Measurements from ENCODE around the gene CYFIP2.

Gene CYFIP2

GRCh38 chr5:157259699-157260098, 6.2 kb upstream of the CYFIP2 start:
- Histone ChIP-seq H3K36me3 (ENCODE audit: control insufficient read depth, insufficient read depth, low read length) (no peaks in the 10 kb centered on the region), H3K4me1 (ENCODE audit: control insufficient read depth, insufficient read depth, low read length) (0 out of 2 replicates have a peak, but pooled peaks cover 2% of the 10 kb centered on the region), H3K27ac (ENCODE audit: low read length) (no peak overlapping the region), H3K27me3 (ENCODE audit: control insufficient read depth, insufficient read depth, low read length) (no peaks in the 10 kb centered on the region), H3K4me3 (ENCODE audit: low read length) (no peak overlapping the region), H3K9me3 (ENCODE audit: control insufficient read depth, insufficient read depth, low read length) (no peaks in the 10 kb centered on the region)
- WGBS (ENCODE audit: insufficient coverage, insufficient read length) = no CpG with 5 or more reads among the region's 4 CpGs
- no peak for DNase-seq (ENCODE audit: low read depth, low spot score)

- WGBS (ENCODE audit: insufficient coverage, insufficient read length) = no CpG with 5 or more reads among the region's 7 CpGs
- no peak for DNase-seq (ENCODE audit: low read depth, low spot score)
- H3K4me3 ChIP-seq (ENCODE audit: low read length) = no peak overlapping the region
- H3K27ac ChIP-seq (ENCODE audit: low read length) = no peak overlapping the region
- no peaks in the 10 kb centered on the region for H3K27me3 ChIP-seq (ENCODE audit: control insufficient read depth, insufficient read depth, low read length)
- no peaks in the 10 kb centered on the region for H3K9me3 ChIP-seq (ENCODE audit: control insufficient read depth, insufficient read depth, low read length)
- H3K4me1 ChIP-seq (ENCODE audit: control insufficient read depth, insufficient read depth, low read length) = peaks cover 8% of the 10 kb centered on the region
- H3K36me3 ChIP-seq (ENCODE audit: control insufficient read depth, insufficient read depth, low read length) = no peaks in the 10 kb centered on the region
Measured at GRCh38 chr5:157263496-157264090, 2.3 kb upstream of the CYFIP2 start.

GRCh38 chr5:157266286-157267007, 524 bp downstream of the CYFIP2 start:
- DNase-seq (ENCODE audit: low read depth, low spot score) = no peak
- Histone ChIP-seq H3K4me1 (ENCODE audit: control insufficient read depth, insufficient read depth, low read length) (peaks cover 11% of the 10 kb centered on the region), H3K27me3 (ENCODE audit: control insufficient read depth, insufficient read depth, low read length) (no peaks in the 10 kb centered on the region), H3K9me3 (ENCODE audit: control insufficient read depth, insufficient read depth, low read length) (no peaks in the 10 kb centered on the region), H3K36me3 (ENCODE audit: control insufficient read depth, insufficient read depth, low read length) (no peaks in the 10 kb centered on the region), H3K4me3 (ENCODE audit: low read length) (peak overlapping the region; percentile 79), H3K27ac (ENCODE audit: low read length) (no peak overlapping the region)
- WGBS (ENCODE audit: insufficient coverage, insufficient read length) = no CpG with 5 or more reads among the region's 62 CpGs

- Histone ChIP-seq H3K4me1 (ENCODE audit: control insufficient read depth, insufficient read depth, low read length) (peaks cover 11% of the 10 kb centered on the region), H3K4me3 (ENCODE audit: low read length) (peak overlapping the region; percentile 79; the same call in 1 of the 2 replicates), H3K9me3 (ENCODE audit: control insufficient read depth, insufficient read depth, low read length) (no peaks in the 10 kb centered on the region), H3K27me3 (ENCODE audit: control insufficient read depth, insufficient read depth, low read length) (no peaks in the 10 kb centered on the region), H3K36me3 (ENCODE audit: control insufficient read depth, insufficient read depth, low read length) (no peaks in the 10 kb centered on the region), H3K27ac (ENCODE audit: low read length) (no peak overlapping the region)
- no CpG with 5 or more reads among the region's 3 CpGs for WGBS (ENCODE audit: insufficient coverage, insufficient read length)
- DNase-seq (ENCODE audit: low read depth, low spot score) = no peak
Measured at GRCh38 chr5:157267025-157267424, 1.1 kb downstream of the CYFIP2 start.

GRCh38 chr5:157267761-157268480, 2.0 kb downstream of the CYFIP2 start:
- Histone ChIP-seq H3K4me3 (ENCODE audit: low read length) (no peak overlapping the region), H3K36me3 (ENCODE audit: control insufficient read depth, insufficient read depth, low read length) (no peaks in the 10 kb centered on the region), H3K27me3 (ENCODE audit: control insufficient read depth, insufficient read depth, low read length) (no peaks in the 10 kb centered on the region), H3K4me1 (ENCODE audit: control insufficient read depth, insufficient read depth, low read length) (peaks cover 11% of the 10 kb centered on the region), H3K9me3 (ENCODE audit: control insufficient read depth, insufficient read depth, low read length) (no peaks in the 10 kb centered on the region), H3K27ac (ENCODE audit: low read length) (no peak overlapping the region)
- no CpG with 5 or more reads among the region's 8 CpGs for WGBS (ENCODE audit: insufficient coverage, insufficient read length)
- no peak for DNase-seq (ENCODE audit: low read depth, low spot score)

- Histone ChIP-seq H3K4me3 (ENCODE audit: low read length) (no peak overlapping the region), H3K36me3 (ENCODE audit: control insufficient read depth, insufficient read depth, low read length) (no peaks in the 10 kb centered on the region), H3K27ac (ENCODE audit: low read length) (no peak overlapping the region), H3K27me3 (ENCODE audit: control insufficient read depth, insufficient read depth, low read length) (no peaks in the 10 kb centered on the region), H3K9me3 (ENCODE audit: control insufficient read depth, insufficient read depth, low read length) (no peaks in the 10 kb centered on the region), H3K4me1 (ENCODE audit: control insufficient read depth, insufficient read depth, low read length) (peaks cover 9% of the 10 kb centered on the region)
- no CpG with 5 or more reads among the region's 6 CpGs for WGBS (ENCODE audit: insufficient coverage, insufficient read length)
- no peak for DNase-seq (ENCODE audit: low read depth, low spot score)
Measured at GRCh38 chr5:157269165-157269671, 3.3 kb downstream of the CYFIP2 start.

GRCh38 chr5:157269761-157270272, 3.9 kb downstream of the CYFIP2 start:
- H3K27me3 ChIP-seq (ENCODE audit: control insufficient read depth, insufficient read depth, low read length) = no peaks in the 10 kb centered on the region
- no peak overlapping the region for H3K4me3 ChIP-seq (ENCODE audit: low read length)
- no peak overlapping the region for H3K27ac ChIP-seq (ENCODE audit: low read length)
- no peak for DNase-seq (ENCODE audit: low read depth, low spot score)
- peaks cover 9% of the 10 kb centered on the region for H3K4me1 ChIP-seq (ENCODE audit: control insufficient read depth, insufficient read depth, low read length)
- no peaks in the 10 kb centered on the region for H3K36me3 ChIP-seq (ENCODE audit: control insufficient read depth, insufficient read depth, low read length)
- no peaks in the 10 kb centered on the region for H3K9me3 ChIP-seq (ENCODE audit: control insufficient read depth, insufficient read depth, low read length)
- no CpG with 5 or more reads among the region's 4 CpGs for WGBS (ENCODE audit: insufficient coverage, insufficient read length)

GRCh38 chr5:157270771-157271170, 4.8 kb downstream of the CYFIP2 start:
- DNase-seq (ENCODE audit: low read depth, low spot score) = no peak
- Histone ChIP-seq H3K36me3 (ENCODE audit: control insufficient read depth, insufficient read depth, low read length) (no peaks in the 10 kb centered on the region), H3K4me1 (ENCODE audit: control insufficient read depth, insufficient read depth, low read length) (peaks cover 9% of the 10 kb centered on the region), H3K4me3 (ENCODE audit: low read length) (no peak overlapping the region), H3K27ac (ENCODE audit: low read length) (no peak overlapping the region), H3K27me3 (ENCODE audit: control insufficient read depth, insufficient read depth, low read length) (no peaks in the 10 kb centered on the region), H3K9me3 (ENCODE audit: control insufficient read depth, insufficient read depth, low read length) (no peaks in the 10 kb centered on the region)
- no CpG with 5 or more reads among the region's 3 CpGs for WGBS (ENCODE audit: insufficient coverage, insufficient read length)

GRCh38 chr5:157271740-157272271, 5.9 kb downstream of the CYFIP2 start:
- H3K27ac ChIP-seq (ENCODE audit: low read length) = no peak overlapping the region
- no CpG with 5 or more reads among the region's 12 CpGs for WGBS (ENCODE audit: insufficient coverage, insufficient read length)
- no peak for DNase-seq (ENCODE audit: low read depth, low spot score)
- no peak overlapping the region for H3K4me3 ChIP-seq (ENCODE audit: low read length)
- H3K4me1 ChIP-seq (ENCODE audit: control insufficient read depth, insufficient read depth, low read length) = peaks cover 8% of the 10 kb centered on the region
- no peaks in the 10 kb centered on the region for H3K9me3 ChIP-seq (ENCODE audit: control insufficient read depth, insufficient read depth, low read length)
- H3K36me3 ChIP-seq (ENCODE audit: control insufficient read depth, insufficient read depth, low read length) = no peaks in the 10 kb centered on the region
- H3K27me3 ChIP-seq (ENCODE audit: control insufficient read depth, insufficient read depth, low read length) = no peaks in the 10 kb centered on the region

DNA sequence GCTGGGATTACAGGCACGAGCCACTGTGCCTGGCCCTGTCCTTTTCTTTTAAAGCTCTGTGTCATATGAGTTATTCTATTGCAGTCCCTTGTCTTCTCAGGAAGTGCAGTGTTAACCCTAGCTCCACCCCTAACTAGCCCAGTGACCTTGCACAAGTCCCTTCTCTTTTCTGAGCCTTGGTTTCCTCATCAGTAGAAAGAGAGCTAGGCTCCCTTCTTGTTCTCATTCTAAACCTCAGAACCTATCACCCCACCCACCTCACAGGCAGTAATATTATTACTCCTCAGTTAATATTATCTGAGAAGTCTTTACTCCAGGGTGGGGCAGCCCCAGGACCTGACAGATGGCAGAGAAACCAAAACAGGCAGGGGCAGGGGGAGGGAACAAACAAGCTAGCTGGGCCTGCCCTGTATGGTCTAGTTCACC, 7.2 kb downstream of the CYFIP2 start:
- H3K9me3 ChIP-seq (ENCODE audit: control insufficient read depth, insufficient read depth, low read length) = no peaks in the 10 kb centered on the region
- no peaks in the 10 kb centered on the region for H3K27me3 ChIP-seq (ENCODE audit: control insufficient read depth, insufficient read depth, low read length)
- no peak for DNase-seq (ENCODE audit: low read depth, low spot score)
- no peaks in the 10 kb centered on the region for H3K36me3 ChIP-seq (ENCODE audit: control insufficient read depth, insufficient read depth, low read length)
- no peak overlapping the region for H3K4me3 ChIP-seq (ENCODE audit: low read length)
- H3K27ac ChIP-seq (ENCODE audit: low read length) = no peak overlapping the region
- peaks cover 3% of the 10 kb centered on the region; the same call in 1 of the 2 replicates for H3K4me1 ChIP-seq (ENCODE audit: control insufficient read depth, insufficient read depth, low read length)
- WGBS (ENCODE audit: insufficient coverage, insufficient read length) = no CpG with 5 or more reads among the region's 1 CpG

Data from iPS DF 6.9 (cell line).